Testis (tissue), 3 donors: ENCODE data around the gene SLFN13. TPM values are rescaled to one million over a fixed set of nuclear protein-coding genes. Genes with fewer than 3 reads are reported as not detected.
A peak's percentile ranks its signal among the peaks of the same experiment; 100 is the strongest.
"Not testable (repeated sequence)": the region's sequence is repeated elsewhere in the genome, so short reads cannot be mapped to it uniquely, and the experiment has no call there.

ENCODE experiments used
- DNase-seq: peaks from one replicate; pipeline ENCODE4 v3.0.0-alpha.2; 2019
- H3K27ac ChIP-seq, 2 donors: fragments of 200-600 bp; sonication (generic); one replicate each; pipeline ENCODE4 v1.5.1; 2019
- H3K27me3 ChIP-seq: fragments of 200-600 bp; sonication (generic); one replicate; pipeline ENCODE4 v1.5.1; 2019
- H3K36me3 ChIP-seq: fragments of 200-600 bp; sonication (generic); one replicate; pipeline ENCODE4 v1.5.1; 2017; ENCODE audit warnings: low read depth; ENCODE audit errors: missing control alignments
- H3K4me1 ChIP-seq: fragments of 200-600 bp; sonication (generic); one replicate; pipeline ENCODE4 v1.5.1; 2019
- H3K4me3 ChIP-seq, 2 donors: fragments of 200-600 bp; sonication (generic); one replicate each; pipeline ENCODE4 v1.5.1; 2017 to 2019
- H3K9me3 ChIP-seq: fragments of 200-600 bp; sonication (generic); one replicate; pipeline ENCODE4 v1.5.1; 2017
- POLR2A ChIP-seq: fragments of 450-650 bp; IDR thresholded peaks from one replicate; pipeline ENCODE4 v1.6.1; 2017; ENCODE audit warnings: antibody characterized with exemption, mild to moderate bottlenecking, moderate library complexity
- WGBS, 2 donors: methylation state at CpG; one replicate each; pipeline ENCODE4 v1.1.5; 2018; 5-methylcytosine and 5-hydroxymethylcytosine counted together
- intact Hi-C: fragments of 100-400 bp; cut with DNase I; formaldehyde crosslinking; loops from one replicate; pipeline ENCODE4 v1.15.1; 2023; ENCODE audit warnings: low total_unique reads
- polyA plus RNA-seq: library from polyadenylated mRNA; stranded (reverse); fragments of 350-450 nt; fragmentation: Illumina TruSeq; extraction: RNeasy Lipid Tissue Mini Kit (QIAGEN cat#74804); gene quantifications from one replicate; pipeline ENCODE4 v1.2.3, GENCODE V29; 2014; ENCODE audit warnings: low read depth, low replicate concordance; ENCODE audit not compliant: insufficient read depth
- total RNA-seq, 2 donors: library from RNA; depleted of rRNA; stranded (reverse); fragments of >200 nt; gene quantifications; one replicate each; pipeline ENCODE4 v1.2.3, GENCODE V29; 2016
- TF ChIP-seq, protein P1 (sequence below), 3 experiments: fragments of 450-650 bp in 2 of 3; fragments of 200-600 bp in 1 of 3; sonication (generic) in 1 of 3; IDR thresholded peaks; one replicate each; pipeline ENCODE4 v1.5.1; 2016 to 2019; ENCODE audit warnings: antibody characterized with exemption in 3 of 3, mild to moderate bottlenecking in 2 of 3, moderate library complexity in 1 of 3

SLFN13 gene
- total and polyA plus RNA-seq, 3 donors from 2014 or later, result 2.2 to 2.6 (median 2.5) TPM

DNA sequence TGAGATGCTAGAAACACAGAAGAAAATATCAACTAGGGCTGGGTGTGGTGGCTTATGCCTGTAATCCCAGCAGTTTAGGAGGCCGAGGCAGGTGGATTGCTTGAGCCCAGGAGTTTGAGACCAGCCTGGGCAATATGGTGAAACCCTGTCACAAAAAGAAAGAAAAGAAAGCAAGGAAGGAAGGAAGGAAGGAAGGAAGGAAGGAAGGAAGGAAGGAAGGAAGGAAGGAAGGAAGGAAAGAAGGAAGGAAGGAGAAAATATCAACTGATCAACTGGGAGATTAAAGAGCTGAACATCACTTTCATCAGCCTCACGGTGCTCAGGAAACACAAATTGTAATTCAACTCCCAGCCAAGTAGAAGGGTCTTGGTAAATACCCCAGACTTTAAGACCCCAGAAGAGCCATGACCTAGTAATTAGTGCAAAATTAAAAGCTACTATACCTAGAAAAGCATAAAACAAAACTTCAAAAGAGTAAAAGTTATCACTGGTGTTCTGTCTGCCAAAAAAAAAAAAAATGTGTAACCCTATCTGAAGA lies 27.8 kb upstream of the SLFN13 start:
- Histone ChIP-seq H3K9me3 (no peaks in the 10 kb centered on the region), H3K4me1 (no peaks in the 10 kb centered on the region), H3K4me3 (no peak overlapping the region), H3K27me3 (no peaks in the 10 kb centered on the region), H3K36me3 (no peaks in the 10 kb centered on the region), H3K27ac (no peak overlapping the region)
- TF ChIP-seq POLR2A, result no peak
- TF ChIP-seq, protein P1, sequence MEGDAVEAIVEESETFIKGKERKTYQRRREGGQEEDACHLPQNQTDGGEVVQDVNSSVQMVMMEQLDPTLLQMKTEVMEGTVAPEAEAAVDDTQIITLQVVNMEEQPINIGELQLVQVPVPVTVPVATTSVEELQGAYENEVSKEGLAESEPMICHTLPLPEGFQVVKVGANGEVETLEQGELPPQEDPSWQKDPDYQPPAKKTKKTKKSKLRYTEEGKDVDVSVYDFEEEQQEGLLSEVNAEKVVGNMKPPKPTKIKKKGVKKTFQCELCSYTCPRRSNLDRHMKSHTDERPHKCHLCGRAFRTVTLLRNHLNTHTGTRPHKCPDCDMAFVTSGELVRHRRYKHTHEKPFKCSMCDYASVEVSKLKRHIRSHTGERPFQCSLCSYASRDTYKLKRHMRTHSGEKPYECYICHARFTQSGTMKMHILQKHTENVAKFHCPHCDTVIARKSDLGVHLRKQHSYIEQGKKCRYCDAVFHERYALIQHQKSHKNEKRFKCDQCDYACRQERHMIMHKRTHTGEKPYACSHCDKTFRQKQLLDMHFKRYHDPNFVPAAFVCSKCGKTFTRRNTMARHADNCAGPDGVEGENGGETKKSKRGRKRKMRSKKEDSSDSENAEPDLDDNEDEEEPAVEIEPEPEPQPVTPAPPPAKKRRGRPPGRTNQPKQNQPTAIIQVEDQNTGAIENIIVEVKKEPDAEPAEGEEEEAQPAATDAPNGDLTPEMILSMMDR (IDR thresholded peaks at IDR 0.05), result no peak
- WGBS, 2 donors, result 75 to 86% methylated on average over 2 of the region's 2 CpGs
- DNase-seq, result no peak
- intact Hi-C loops, result no loop called here

DNA sequence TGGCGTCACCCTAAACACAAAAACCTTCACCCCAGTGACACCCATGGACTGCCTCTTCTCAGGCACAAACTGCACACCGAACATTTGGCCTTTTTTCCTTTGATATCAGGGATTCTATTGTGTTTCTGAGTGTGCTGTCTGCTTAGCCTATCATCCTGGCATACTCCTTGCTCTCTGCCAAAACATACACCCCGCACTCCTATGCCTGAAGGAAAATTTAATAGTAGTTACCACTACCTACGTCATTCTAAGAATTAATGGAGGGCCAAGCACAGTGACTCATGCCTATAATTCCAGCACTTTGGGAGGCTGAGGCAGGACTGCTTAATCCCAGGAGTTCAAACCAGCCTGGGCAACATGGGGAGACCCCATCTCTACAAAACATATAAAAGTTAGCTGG lies 19.9 kb upstream of the SLFN13 start:
- Histone ChIP-seq H3K4me3 (no peak overlapping the region), H3K36me3 (no peaks in the 10 kb centered on the region), H3K27ac (no peak overlapping the region), H3K9me3 (no peaks in the 10 kb centered on the region), H3K27me3 (no peaks in the 10 kb centered on the region), H3K4me1 (no peaks in the 10 kb centered on the region)
- WGBS, 2 donors, result 82 to 86% methylated on average over 4 of the region's 4 CpGs
- no peak for TF ChIP-seq POLR2A
- TF ChIP-seq, protein P1 (IDR thresholded peaks at IDR 0.05), result no peak
- intact Hi-C loops, result no loop called here
- no peak for DNase-seq

DNA sequence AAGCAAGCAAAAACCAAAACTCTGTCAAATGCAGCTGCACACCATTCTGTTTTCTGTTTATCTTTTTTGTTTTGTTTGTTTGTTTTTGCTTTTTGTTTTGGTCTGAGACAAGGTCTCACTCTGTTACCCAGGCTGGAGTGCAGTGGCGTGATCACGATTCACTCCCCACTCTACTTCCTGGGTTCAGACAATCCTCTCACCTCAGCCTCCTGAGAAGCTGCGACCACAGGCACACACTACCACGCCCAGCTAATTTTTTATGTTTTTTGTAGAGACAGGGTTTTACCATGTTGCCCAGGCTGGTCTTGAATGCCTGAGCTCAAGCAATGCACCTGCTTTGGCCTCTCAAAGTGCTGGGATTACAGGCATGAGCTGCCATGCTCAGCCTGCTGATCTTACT lies 19.3 kb upstream of the SLFN13 start:
- intact Hi-C loops, result no loop called here
- no peaks in the 10 kb centered on the region for H3K27me3 ChIP-seq
- no peak overlapping the region for H3K4me3 ChIP-seq
- WGBS, 2 donors, result 76 to 90% methylated on average over 4 of the region's 4 CpGs
- no peaks in the 10 kb centered on the region for H3K4me1 ChIP-seq
- TF ChIP-seq POLR2A, result no peak
- TF ChIP-seq, protein P1 (IDR thresholded peaks at IDR 0.05), result no peak
- H3K9me3 ChIP-seq, result no peaks in the 10 kb centered on the region
- H3K27ac ChIP-seq, result no peak overlapping the region
- DNase-seq, result no peak
- H3K36me3 ChIP-seq, result no peaks in the 10 kb centered on the region

DNA sequence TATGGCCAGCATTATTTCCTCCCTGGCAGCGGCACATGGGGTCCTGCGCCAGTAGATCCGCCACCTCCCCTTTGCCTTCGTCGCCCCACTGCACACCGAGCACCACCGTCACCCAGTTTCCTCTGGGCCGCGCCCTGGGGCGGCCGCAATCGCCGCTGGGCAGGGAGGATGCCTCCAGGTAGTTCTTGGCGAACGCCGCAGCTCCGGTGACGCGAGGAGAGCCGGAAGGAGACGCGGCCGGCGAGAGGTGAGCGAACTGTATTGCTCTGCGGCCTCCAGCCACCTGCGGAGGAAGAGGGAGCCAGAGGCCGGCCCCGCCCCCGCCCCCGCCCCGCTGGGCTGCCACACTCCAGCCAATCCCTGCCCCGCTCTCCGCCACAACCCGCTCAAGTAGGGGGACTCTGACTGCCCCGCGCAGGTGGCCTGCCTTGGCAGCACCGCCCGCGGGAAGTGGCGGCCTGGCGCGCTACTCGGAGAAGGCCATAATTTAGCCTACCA lies 11.8 kb upstream of the SLFN13 start:
- Histone ChIP-seq H3K27me3 (no peaks in the 10 kb centered on the region), H3K4me3 (peak overlapping the region; percentile 19 to 47), H3K9me3 (no peaks in the 10 kb centered on the region), H3K36me3 (no peaks in the 10 kb centered on the region), H3K27ac (no peak overlapping the region), H3K4me1 (peaks cover 4% of the 10 kb centered on the region)
- intact Hi-C loops, result no loop called here
- TF ChIP-seq POLR2A, result no peak
- TF ChIP-seq, protein P1 (IDR thresholded peaks at IDR 0.05), result no peak
- peak; percentile 52 for DNase-seq
- 1 to 4% methylated on average over 13 to 44 of the region's 44 CpGs for WGBS, 2 donors

DNA sequence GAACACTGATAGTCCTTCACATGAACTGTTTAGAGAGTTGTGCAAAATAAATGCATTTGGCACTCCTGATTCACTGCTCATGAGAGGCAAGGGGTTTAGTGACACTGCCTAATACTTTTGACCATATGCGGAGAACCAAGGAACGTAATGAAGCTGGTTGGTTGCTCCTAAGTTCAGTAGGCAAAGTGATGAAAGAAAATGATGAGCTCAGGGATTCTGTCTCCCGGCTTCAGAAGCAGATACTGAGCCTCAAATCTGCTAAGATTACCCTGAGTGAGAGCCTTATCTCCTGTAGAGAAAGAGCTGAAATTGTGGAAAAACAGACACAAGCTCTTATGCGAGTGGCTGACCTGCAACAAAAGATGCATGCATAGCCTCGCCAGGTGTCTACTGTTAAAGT lies 5.5 kb upstream of the SLFN13 start:
- DNase-seq, H3K36me3 ChIP-seq, H3K4me3 ChIP-seq, H3K9me3 ChIP-seq, intact Hi-C loops, H3K4me1 ChIP-seq, H3K27ac ChIP-seq, H3K27me3 ChIP-seq: not testable (repeated sequence)
- WGBS, 2 donors, result 86 to 88% methylated on average over 5 of the region's 5 CpGs
